K562 (cell line): Measurements from ENCODE around the gene BCO1. TPM values are rescaled to one million over a fixed set of nuclear protein-coding genes. Genes with fewer than 3 reads are reported as not detected.

Source experiments
- ATF7 ChIP-seq: fragments of 450-650 bp; IDR thresholded peaks from 2 replicates; pipeline ENCODE4 v1.7.1; 2014; ENCODE audit warnings: mild to moderate bottlenecking, moderate library complexity
- CBX2 ChIP-seq: fragments of 200-600 bp; sonication (generic); IDR thresholded peaks from one replicate; pipeline ENCODE4 v1.6.1; 2012; ENCODE audit warnings: mild to moderate bottlenecking, low read length, inconsistent platforms; ENCODE audit not compliant: insufficient read depth, poor library complexity, severe bottlenecking
- CREM ChIP-seq: IDR thresholded peaks from 2 replicates; pipeline ENCODE4 v1.6.1; 2014; ENCODE audit warnings: antibody characterized with exemption, low read depth
- FOXM1 ChIP-seq, 2 experiments: fragments of 450-650 bp in 1 of 2; sonication (generic) in 1 of 2; formaldehyde crosslinking in 1 of 2; IDR thresholded peaks; 2 replicates each; pipeline versions ENCODE4 v1.6.1 to v1.9.0; 2017 to 2022; ENCODE audit warnings: low read depth in 2 of 2, mild to moderate bottlenecking in 2 of 2, missing genetic modification reagents in 1 of 2, moderate library complexity in 1 of 2
- MAFF ChIP-seq: IDR thresholded peaks from 2 replicates; pipeline ENCODE4 v1.6.1; 2012; ENCODE audit warnings: low read length, improper control_type of control experiment
- RAD51 ChIP-seq: fragments of 450-650 bp; IDR thresholded peaks from 2 replicates; pipeline ENCODE4 v1.7.1; 2016; ENCODE audit warnings: low read depth, mild to moderate bottlenecking, borderline replicate concordance
- SAFB ChIP-seq: fragments of 200-400 bp; formaldehyde crosslinking; IDR thresholded peaks from 2 replicates; pipeline ENCODE4 v1.6.1; 2017; ENCODE audit warnings: low read depth, low read length, borderline replicate concordance
- SMARCC2 ChIP-seq: fragments of 450-650 bp; IDR thresholded peaks from 2 replicates; pipeline ENCODE4 v1.6.1; 2017; ENCODE audit warnings: antibody characterized with exemption, moderate library complexity, mild to moderate bottlenecking, low read depth
- TAF1 ChIP-seq: IDR thresholded peaks from 2 replicates; pipeline ENCODE4 v1.6.1; 2011; ENCODE audit warnings: mild to moderate bottlenecking, low read length, moderate library complexity; ENCODE audit not compliant: insufficient read depth, control insufficient read depth, severe bottlenecking; ENCODE audit errors: extremely low read depth
- WHSC1 ChIP-seq: IDR thresholded peaks from one replicate; pipeline ENCODE4 v1.6.1; 2012; ENCODE audit warnings: low read length, control low read depth, inconsistent platforms
- polyA plus RNA-seq, 8 experiments: library from polyadenylated mRNA; depleted of rRNA in 4 of 8; stranded (reverse) in 5 of 8; unstranded in 3 of 8; fragments of >200 nt; fragmentation: Nextera tagmentation in 2 of 8; fragmentation: Illumina TruSeq in 1 of 8; extraction: Ambion mirVana in 2 of 8; extraction: Trizol in 1 of 8; gene quantifications; 2 replicates each; pipeline versions ENCODE4 v1.2.1 to v1.2.3, GENCODE V29; 2011 to 2014; ENCODE audit warnings: inconsistent platforms in 1 of 8, missing spikeins in 1 of 8
- total RNA-seq, 7 experiments: library from RNA; depleted of rRNA in 6 of 7; stranded (reverse); fragments of >200 nt in 6 of 7; fragmentation: Illumina TruSeq in 2 of 7; extraction: Trizol in 2 of 7; gene quantifications; 2 replicates each; pipeline versions ENCODE4 v1.2.1 to v1.2.3, GENCODE V29; 2011 to 2021; ENCODE audit warnings: low replicate concordance in 1 of 7
- TF ChIP-seq, protein P1 (sequence below), 2 experiments: fragments of 450-650 bp; conservative IDR thresholded peaks; 2 replicates each; pipeline ENCODE4 v1.6.1; 2017; ENCODE audit warnings: mild to moderate bottlenecking in 2 of 2, moderate library complexity in 2 of 2
- TF ChIP-seq, protein P2 (sequence below): sonication (generic); formaldehyde crosslinking; IDR thresholded peaks from 2 replicates; pipeline ENCODE4 v1.9.0; 2022; ENCODE audit warnings: mild to moderate bottlenecking, missing genetic modification reagents
- TF ChIP-seq, protein P3 (sequence below): fragments of 150-350 bp; IDR thresholded peaks from 2 replicates; pipeline ENCODE4 v1.6.1; 2014; ENCODE audit warnings: low read depth, mild to moderate bottlenecking, low read length, borderline replicate concordance
- TF ChIP-seq, protein P4 (sequence below): fragments of 250-450 bp; sonication (Bioruptor Pico); IDR thresholded peaks from 2 replicates; pipeline ENCODE4 v1.4.0; 2020; ENCODE audit warnings: mild to moderate bottlenecking, moderate library complexity
- TF ChIP-seq, protein P5 (sequence below): fragments of 250-450 bp; sonication (Bioruptor Pico); IDR thresholded peaks from 2 replicates; pipeline ENCODE4 v1.5.1; 2021; ENCODE audit warnings: mild to moderate bottlenecking
- TF ChIP-seq, protein P6 (sequence below): fragments of 450-650 bp; formaldehyde crosslinking; IDR thresholded peaks from 2 replicates; pipeline ENCODE4 v1.4.0; 2022; ENCODE audit warnings: missing genetic modification characterization

Gene BCO1
- total and polyA plus RNA-seq, 9 of the 15 experiments (the other 6 are each of a cell fraction or from before 2014, with no cell fraction given), result not detected

DNA sequence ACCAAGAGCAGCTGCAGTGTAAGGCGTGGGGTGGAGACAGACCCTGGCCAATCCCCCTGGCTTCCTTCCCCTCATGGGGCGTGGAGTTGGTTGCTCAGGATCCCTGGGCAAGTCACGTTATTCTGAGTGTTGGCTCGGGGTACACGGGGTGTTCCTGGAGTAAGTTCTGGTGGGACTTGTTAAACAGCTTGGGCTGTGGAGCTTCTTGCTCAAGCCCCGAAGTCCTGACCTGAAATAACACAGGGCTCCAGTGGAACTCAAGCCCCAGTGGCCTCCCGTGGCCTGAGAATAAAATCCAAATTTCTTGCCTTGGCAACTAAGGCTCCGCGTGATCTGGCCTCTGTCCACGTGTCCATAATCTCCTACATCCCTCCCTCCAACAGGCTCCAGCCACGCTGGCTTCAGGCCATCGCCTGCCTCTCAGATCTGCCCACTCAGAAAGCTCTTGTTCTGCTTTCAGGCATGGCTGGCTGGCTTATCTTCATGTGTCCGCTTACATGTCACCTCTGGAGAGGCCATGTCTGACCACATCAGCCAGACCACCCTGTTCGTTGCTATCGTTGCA, 49.3 kb upstream of the BCO1 start (continued):
- TF ChIP-seq, protein P1, sequence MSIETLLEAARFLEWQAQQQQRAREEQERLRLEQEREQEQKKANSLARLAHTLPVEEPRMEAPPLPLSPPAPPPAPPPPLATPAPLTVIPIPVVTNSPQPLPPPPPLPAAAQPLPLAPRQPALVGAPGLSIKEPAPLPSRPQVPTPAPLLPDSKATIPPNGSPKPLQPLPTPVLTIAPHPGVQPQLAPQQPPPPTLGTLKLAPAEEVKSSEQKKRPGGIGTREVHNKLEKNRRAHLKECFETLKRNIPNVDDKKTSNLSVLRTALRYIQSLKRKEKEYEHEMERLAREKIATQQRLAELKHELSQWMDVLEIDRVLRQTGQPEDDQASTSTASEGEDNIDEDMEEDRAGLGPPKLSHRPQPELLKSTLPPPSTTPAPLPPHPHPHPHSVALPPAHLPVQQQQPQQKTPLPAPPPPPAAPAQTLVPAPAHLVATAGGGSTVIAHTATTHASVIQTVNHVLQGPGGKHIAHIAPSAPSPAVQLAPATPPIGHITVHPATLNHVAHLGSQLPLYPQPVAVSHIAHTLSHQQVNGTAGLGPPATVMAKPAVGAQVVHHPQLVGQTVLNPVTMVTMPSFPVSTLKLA (conservative IDR thresholded peaks at IDR 0.05), result 0 out of 4 replicates have a peak, but pooled peaks of 1 of the 2 experiments have one; percentile 23
- TF ChIP-seq SAFB (no peak), MAFF (no peak), CBX2 (no peak), FOXM1 (IDR thresholded peaks at IDR 0.05; ENCODE audit: low read depth) (no peak), FOXM1 (CRISPR knock-in tag; IDR thresholded peaks at IDR 0.05; ENCODE audit: low read depth) (no peak), RAD51 (peak; percentile 57; the same call in 1 of the 2 replicates), CREM (0 out of 2 replicates have a peak, but pooled peaks have one; percentile 7), TAF1 (no peak), ATF7 (no peak), SMARCC2 (no peak), WHSC1 (no peak)
- TF ChIP-seq, protein P2, sequence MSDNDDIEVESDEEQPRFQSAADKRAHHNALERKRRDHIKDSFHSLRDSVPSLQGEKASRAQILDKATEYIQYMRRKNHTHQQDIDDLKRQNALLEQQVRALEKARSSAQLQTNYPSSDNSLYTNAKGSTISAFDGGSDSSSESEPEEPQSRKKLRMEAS (CRISPR knock-in tag), result peak; percentile 69
- TF ChIP-seq, protein P3, sequence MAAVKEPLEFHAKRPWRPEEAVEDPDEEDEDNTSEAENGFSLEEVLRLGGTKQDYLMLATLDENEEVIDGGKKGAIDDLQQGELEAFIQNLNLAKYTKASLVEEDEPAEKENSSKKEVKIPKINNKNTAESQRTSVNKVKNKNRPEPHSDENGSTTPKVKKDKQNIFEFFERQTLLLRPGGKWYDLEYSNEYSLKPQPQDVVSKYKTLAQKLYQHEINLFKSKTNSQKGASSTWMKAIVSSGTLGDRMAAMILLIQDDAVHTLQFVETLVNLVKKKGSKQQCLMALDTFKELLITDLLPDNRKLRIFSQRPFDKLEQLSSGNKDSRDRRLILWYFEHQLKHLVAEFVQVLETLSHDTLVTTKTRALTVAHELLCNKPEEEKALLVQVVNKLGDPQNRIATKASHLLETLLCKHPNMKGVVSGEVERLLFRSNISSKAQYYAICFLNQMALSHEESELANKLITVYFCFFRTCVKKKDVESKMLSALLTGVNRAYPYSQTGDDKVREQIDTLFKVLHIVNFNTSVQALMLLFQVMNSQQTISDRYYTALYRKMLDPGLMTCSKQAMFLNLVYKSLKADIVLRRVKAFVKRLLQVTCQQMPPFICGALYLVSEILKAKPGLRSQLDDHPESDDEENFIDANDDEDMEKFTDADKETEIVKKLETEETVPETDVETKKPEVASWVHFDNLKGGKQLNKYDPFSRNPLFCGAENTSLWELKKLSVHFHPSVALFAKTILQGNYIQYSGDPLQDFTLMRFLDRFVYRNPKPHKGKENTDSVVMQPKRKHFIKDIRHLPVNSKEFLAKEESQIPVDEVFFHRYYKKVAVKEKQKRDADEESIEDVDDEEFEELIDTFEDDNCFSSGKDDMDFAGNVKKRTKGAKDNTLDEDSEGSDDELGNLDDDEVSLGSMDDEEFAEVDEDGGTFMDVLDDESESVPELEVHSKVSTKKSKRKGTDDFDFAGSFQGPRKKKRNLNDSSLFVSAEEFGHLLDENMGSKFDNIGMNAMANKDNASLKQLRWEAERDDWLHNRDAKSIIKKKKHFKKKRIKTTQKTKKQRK, result no peak
- TF ChIP-seq, protein P4, sequence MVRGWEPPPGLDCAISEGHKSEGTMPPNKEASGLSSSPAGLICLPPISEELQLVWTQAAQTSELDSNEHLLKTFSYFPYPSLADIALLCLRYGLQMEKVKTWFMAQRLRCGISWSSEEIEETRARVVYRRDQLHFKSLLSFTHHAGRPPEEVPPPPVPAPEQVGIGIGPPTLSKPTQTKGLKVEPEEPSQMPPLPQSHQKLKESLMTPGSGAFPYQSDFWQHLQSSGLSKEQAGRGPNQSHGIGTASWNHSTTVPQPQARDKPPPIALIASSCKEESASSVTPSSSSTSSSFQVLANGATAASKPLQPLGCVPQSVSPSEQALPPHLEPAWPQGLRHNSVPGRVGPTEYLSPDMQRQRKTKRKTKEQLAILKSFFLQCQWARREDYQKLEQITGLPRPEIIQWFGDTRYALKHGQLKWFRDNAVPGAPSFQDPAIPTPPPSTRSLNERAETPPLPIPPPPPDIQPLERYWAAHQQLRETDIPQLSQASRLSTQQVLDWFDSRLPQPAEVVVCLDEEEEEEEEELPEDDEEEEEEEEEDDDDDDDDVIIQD (CRISPR knock-in tag), result no peak
- TF ChIP-seq, protein P5, sequence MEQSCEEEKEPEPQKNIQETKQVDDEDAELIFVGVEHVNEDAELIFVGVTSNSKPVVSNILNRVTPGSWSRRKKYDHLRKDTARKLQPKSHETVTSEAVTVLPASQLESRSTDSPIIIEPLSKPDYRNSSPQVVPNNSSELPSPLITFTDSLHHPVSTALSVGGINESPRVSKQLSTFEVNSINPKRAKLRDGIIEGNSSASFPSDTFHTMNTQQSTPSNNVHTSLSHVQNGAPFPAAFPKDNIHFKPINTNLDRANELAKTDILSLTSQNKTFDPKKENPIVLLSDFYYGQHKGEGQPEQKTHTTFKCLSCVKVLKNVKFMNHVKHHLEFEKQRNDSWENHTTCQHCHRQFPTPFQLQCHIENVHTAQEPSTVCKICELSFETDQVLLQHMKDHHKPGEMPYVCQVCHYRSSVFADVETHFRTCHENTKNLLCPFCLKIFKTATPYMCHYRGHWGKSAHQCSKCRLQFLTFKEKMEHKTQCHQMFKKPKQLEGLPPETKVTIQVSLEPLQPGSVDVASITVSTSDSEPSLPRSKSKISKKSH (CRISPR knock-in tag), result no peak
- TF ChIP-seq, protein P6, sequence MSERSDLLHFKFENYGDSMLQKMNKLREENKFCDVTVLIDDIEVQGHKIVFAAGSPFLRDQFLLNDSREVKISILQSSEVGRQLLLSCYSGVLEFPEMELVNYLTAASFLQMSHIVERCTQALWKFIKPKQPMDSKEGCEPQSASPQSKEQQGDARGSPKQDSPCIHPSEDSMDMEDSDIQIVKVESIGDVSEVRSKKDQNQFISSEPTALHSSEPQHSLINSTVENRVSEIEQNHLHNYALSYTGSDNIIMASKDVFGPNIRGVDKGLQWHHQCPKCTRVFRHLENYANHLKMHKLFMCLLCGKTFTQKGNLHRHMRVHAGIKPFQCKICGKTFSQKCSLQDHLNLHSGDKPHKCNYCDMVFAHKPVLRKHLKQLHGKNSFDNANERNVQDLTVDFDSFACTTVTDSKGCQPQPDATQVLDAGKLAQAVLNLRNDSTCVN (CRISPR knock-in tag), result no peak
